IPS DF 4.7 (cell line): ENCODE measurements around the gene IER3.
"Not testable (repeated sequence)": the region's sequence is repeated elsewhere in the genome, so short reads cannot be mapped to it uniquely, and the experiment has no call there.

Experiments used
- DNase-seq: peaks from one replicate; pipeline ENCODE4 v3.0.0-alpha.2; 2013; ENCODE audit warnings: low spot score; ENCODE audit errors: extremely low read depth

Gene IER3

GRCh38 chr6:30725713-30726505 lies 18.4 kb downstream of the IER3 start:
- DNase-seq: no peak

DNA sequence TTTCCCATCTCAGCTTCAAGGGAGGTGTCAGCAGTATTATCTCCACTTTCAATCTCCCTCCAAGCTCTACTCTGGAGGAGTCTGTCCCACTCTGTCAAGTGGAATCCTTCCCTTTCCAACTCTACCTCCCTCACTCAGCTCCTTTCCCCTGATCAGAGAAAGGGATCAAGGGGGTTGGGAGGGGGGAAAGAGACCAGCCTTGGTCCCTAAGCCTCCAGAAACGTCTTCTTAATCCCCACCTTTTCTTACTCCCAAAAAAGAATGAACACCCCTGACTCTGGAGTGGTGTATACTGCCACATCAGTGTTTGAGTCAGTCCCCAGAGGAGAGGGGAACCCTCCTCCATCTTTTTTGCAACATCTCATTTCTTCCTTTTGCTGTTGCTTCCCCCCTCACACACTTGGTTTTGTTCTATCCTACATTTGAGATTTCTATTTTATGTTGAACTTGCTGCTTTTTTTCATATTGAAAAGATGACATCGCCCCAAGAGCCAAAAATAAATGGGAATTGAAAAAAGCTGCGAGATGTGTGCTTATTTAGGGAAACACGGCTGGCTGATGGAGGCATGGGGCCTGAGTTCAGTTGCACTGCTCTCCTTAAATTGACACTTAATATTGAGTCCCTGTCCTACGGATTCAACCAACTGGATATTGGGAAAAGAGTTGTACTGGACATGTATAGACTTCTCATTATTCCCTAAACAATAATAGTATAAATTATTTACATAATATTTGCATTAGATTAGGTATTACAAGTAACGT lies 19.3 kb downstream of the IER3 start:
- DNase-seq: no peak

- not testable (repeated sequence) for DNase-seq
Observed at GRCh38 chr6:30723843-30724741, 20.3 kb downstream of the IER3 start.

GRCh38 chr6:30723159-30723842 lies 21.0 kb downstream of the IER3 start:
- DNase-seq: not testable (repeated sequence)

DNA sequence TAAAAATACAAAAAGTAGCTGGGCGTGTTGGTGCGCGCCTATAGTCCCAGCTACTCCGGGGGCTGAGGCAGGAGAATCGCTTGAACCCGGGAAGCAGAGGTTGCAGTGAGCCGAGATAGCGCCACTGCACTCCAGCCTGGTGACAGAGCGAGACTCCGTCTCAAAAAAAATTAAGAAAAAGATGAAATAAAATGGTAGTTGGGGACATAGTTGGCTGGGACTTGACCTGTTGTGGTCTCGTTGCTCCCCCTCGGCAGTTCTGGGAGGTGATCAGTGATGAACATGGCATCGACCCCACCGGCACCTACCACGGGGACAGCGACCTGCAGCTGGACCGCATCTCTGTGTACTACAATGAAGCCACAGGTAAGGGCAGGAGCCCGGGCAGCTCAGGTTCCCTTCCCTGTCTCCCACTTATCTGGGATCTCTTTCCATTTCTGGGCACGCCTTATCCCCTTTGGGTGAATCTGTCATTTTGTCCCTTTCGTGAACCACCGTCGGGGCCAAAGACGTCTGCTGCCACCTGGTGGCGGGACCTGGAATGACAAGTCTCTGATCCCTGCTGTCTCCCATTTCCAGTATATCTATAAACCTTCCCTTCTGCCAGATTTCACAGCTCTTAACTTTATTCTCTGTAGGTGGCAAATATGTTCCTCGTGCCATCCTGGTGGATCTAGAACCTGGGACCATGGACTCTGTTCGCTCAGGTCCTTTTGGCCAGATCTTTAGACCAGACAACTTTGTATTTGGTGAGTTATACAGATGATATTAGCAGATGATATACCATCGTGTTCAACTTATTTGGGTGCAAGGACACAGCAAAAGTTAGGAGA lies 21.9 kb downstream of the IER3 start:
- DNase-seq: no peak

- DNase-seq: not testable (repeated sequence)
Observed at GRCh38 chr6:30722025-30722279, 22.4 kb downstream of the IER3 start.

GRCh38 chr6:30721198-30722024 lies 22.9 kb downstream of the IER3 start:
- no peak for DNase-seq

GRCh38 chr6:30720738-30721197 lies 23.6 kb downstream of the IER3 start:
- DNase-seq: no peak

DNA sequence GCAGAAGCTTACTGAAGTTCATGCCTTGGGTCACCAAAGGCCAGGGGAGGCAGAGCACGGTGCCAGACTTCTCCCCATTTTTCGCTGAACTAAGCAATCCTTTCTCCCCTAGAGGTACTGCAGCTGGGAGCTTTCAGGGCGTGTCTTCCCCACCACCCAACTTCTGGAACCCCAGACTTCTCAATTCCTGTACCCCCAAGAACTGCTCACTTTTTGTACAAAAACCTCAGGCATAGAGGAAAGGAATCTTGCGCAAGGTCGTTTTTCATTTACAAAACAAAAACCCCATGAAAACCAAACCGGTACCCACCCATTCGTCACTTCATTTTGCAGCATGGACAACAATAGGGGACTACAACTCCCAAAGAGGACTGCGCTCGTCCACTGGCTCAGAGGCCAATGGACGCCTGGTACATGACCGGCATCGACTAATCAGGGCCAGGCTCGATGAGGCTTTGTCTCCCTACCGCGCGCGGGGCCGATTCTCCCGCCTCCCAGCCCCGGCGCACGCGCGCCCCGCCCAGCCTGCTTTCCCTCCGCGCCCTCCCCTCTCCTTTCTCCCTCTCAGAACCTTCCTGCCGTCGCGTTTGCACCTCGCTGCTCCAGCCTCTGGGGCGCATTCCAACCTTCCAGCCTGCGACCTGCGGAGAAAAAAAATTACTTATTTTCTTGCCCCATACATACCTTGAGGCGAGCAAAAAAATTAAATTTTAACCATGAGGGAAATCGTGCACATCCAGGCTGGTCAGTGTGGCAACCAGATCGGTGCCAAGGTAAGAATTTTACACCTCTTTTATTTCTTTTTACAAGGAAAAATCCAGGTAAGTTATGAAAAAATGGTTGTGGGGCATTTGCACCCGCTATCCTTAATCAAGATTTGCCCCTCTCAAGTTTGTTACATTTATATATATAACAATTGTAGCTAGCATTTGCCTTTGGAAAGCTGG lies 24.3 kb downstream of the IER3 start, which contains the start of gene TUBB:
Gene TUBB, plus strand, starts transcription at position 562 of the 947 bp plus-strand sequence. Its CDS starts 155 bp downstream, at position 717.
- no peak for DNase-seq

GRCh38 chr6:30719356-30719755 lies 25.0 kb downstream of the IER3 start:
- no peak for DNase-seq

DNA sequence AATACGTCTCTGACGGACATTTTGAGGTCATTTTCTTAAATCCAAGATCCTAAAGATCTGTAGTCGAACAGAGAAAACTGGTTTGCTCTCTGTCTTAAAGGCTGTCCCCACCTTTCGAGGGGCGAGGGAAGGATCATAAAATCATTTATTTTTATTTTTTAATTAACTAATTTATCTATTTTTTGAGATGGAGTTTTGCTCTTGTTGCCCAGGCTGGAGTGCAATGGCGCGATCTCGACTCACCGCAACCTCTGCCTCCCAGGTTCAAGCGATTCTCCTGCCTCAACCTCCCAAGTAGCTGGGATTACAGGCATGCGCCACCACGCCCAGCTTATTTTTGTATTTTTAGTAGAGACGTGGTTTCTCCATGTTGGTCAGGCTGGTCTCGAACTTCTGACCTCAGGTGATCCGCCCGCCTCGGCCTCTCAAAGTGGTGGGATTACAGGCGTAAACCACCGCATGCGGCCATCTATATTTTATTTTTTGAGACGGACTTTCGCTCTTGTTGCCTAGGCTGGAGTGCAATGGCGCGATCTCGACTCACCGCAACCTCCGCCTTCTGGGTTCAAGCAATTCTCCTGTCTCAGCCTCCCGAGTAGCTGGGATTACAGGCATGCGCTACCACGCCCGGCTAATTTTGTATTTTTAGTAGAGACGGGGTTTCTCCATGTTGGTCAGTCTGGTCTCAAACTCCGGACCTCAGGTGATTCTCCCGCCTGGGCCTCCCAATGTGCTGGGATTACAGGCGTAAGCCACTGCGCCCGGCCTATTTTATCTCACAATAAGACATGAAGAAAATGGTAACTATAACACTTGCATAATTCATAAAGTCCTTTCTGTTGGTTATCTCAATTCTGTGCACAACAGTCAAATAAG lies 26.3 kb downstream of the IER3 start:
- DNase-seq: not testable (repeated sequence)

DNA sequence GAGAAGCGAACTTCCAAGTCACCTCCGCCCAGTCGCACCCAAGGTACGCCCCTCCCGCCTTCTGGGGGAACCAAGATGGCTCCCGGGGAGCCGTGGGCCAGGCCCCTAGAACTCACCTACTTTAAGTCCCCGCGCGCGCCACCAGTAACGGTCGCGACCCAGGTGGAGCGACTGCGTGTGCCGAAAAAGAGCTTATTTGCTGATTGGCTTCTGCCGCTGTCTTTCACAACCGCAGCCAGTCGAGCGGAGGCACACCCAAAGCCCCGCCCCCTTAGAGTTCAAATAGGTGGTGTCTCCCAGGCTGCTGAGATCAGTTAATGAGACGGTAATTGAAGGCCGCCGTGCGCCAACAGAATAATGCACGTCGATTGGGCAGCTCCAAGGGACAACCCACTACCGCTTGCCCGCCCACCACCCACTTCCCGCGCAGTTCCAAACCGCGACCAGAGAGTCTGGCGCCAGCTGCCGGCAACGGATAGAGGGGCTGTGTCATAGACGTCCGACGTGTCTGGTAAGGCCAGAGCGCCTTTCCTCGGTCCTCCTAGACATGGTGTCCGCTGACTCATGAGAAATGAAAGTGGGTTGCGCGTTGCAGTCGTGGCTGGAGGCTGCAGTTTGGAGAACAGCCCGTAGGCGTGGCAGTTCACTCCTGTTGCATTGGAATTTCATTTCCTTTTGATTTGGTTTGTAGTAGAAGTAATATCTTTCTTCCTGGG lies 27.1 kb downstream of the IER3 start, which contains the start of gene MDC1:
Gene MDC1, minus strand, starts transcription at position 153 of the 716 bp plus-strand sequence. CDS start 2,106 bp downstream, outside the sequence.
- DNase-seq: no peak

GRCh38 chr6:30716879-30717128 lies 27.5 kb downstream of the IER3 start:
- no peak for DNase-seq

GRCh38 chr6:30714263-30714662 lies 30.1 kb downstream of the IER3 start:
- DNase-seq: no peak

- DNase-seq: no peak
Observed at GRCh38 chr6:30712441-30712945, 31.9 kb downstream of the IER3 start.

- DNase-seq: no peak
Observed at GRCh38 chr6:30711758-30712380, 32.5 kb downstream of the IER3 start.
